GM21786 (cell line): ENCODE results near the gene COX8C.
"Not testable (repeated sequence)": the region's sequence is repeated elsewhere in the genome, so short reads cannot be mapped to it uniquely, and the experiment has no call there.

Source experiments
- ATAC-seq: cut with Tn5 transposase; IDR thresholded peaks from one replicate; pipeline ENCODE4 v1.9.1; 2021; ENCODE audit not compliant: unreplicated experiment

COX8C gene

DNA sequence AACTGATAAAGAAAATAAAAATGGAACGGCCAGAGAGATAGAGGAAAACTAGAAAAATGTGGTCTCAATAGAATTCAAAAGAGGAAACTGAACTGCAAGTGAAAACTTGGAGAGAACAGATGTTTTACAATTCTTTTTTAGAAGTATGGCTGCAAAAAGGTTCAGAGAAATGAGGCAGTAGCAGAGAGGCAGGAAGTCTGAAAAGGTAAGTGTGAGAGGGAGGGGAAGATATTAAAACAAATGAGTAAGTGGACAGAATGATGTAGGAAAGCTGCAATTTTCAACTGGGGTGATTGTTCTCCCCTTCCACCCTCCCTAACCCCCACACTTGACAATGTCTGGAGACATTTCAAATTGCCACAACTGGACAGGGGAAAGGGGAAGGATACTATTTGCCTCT, 27.0 kb upstream of the COX8C start:
- ATAC-seq: peak; percentile 62

DNA sequence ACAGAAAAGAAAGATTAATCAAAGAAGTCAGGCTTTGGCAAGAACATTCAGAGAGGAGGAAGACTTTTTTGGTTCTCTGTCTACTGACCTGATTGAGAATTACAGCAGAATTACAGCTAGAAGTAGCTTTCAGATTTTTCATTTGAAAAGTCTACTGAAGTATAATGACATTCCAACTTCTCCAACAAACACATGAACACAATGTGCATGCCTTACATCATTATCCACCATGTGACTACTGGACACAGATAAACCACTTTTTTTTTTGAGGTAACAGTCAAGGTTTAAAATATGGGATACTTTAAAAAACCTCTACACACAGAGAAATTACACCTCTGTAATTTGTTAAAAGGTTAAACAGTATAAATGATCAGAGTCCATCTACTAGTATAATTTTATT, 26.5 kb upstream of the COX8C start:
- ATAC-seq: no peak

DNA sequence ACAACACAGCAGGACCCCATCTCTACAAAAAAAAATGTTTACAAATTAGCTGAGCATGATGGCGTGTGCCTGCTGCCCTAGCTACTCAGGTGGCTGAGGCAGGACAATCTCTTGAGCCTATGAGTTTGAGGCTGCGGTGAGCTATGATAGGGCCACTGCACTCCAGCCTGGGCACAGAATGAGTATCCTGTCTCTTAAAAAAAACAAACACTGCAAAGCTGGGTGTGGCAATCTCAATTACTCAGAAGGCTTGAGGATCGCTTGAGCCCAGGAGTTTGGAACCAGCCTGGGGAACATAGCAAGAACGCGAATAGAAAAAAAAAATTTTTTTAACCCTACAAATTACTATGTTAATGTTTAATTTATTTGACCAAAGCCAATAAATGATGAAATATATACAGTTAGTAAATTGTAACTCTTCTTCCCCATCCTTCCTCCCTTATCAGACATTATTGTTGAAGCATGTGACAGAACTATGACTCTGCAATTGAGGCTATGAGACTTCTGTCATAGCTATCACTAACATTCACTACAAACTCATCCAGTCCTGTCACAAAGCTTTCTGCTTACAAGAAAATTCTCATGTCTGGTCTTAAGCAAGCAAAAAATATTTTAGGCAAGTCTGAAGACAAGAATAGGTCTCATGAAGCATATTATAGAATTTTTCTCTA, 23.9 kb upstream of the COX8C start:
- no peak for ATAC-seq

DNA sequence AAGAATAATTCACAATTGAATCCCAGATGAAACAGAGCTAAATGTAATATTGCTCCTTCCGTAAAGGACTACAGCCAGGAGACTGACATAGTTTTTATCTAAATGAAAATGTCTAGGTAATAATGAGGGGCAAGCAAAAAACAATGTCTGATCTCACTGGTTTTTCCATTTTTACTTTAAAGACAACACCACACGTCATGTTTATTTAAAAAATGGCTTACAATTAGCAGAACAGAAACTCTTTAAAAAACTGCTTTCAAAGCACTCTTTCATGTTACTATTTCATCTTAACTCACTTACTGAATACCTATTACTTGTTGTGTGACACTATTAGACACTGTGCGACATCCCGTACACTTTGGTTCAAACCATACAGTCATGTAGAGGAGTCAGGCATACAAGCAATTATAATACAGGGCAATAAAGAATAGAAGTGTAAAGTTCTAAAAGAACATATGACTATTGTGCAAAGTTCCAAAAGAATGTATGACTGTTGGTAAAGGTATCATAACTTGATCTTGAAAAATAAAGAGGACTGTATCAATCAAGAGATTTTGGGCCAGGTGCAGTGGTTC, 23.3 kb upstream of the COX8C start:
- no peak for ATAC-seq

DNA sequence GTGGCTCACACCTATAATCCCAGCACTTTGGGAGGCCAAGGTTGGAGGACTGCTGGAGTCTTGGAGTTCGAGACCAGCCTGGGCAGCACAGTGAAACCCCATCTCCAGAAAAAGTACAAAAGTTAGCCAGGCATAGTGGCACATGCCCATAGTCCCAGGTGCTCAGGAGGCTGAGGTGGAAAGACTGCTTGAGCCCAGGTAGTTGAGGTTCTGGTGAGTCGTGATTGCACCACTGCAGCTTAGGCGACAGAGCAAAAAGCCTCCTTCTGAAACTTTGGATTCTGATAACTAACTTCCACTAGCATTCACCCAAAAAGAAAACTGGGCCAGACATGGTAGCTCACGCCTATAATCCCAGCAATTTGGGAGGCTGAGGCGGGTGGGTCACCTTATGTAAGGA, 20.8 kb upstream of the COX8C start:
- ATAC-seq: no peak

DNA sequence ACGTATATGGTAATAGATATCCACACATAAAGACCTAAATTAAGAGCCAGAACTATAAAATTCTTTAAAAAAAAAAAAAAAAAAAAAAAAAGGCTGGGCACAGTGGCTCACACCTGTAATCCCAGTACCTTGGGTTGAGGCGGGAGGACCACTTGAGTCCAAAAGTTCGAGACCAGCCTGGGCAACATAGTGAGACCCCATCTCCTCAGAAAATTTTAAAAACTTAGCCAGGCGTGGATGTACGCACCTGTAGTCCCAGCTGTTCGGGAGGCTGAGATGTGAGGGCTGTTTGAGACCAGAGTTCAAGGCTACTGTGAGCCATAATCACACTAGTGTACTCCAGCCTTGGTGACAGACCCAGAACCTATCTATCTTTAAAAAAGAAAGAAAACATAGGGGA, 18.4 kb upstream of the COX8C start:
- no peak for ATAC-seq

DNA sequence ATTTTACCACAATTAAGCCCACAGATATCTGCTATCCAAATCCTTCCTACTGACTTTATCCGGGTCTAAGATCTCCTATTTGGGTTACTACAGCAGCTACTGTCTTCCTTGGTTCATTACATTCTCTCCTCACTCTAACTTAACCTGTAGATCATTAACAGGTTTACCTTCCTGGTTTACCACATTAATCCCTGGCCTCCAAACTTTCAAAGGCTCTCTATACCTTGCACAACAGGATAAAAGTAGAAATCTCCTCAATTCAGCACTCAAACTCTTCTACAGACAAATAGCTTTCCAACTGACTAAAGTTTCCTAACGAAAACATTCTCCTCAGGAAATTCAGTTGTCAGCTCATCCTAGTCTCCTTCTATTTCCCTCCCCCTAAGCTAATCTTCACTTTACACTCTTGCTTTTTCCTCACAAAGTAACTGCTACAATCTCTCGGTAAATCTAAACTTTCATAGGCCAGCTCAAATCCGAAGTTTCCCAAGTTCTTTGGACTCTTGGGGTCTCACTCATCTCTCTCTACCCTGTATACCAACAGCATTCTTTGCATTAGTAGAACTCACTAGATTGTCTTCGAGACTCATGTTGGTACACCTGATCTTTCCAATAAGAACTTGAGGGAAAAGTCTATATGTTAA, 16.9 kb upstream of the COX8C start:
- ATAC-seq: no peak

DNA sequence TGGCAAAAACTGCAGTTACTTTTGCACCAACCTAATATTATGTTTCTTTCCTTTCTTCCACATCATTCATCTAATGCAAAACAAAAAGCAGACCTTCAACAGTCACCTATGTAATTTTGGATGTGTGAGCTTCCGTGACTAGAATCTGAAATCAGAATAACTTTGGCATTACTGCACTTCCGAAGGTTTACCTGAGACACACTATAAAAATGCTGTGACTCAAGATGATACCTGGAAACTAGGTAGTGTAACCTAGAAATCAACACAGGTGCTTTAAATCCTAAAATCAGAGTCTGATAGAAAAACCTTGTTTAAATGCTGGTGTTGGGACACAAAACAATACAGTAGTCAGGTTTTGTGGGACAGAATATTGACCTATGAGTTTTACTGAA, 16.4 kb upstream of the COX8C start:
- no peak for ATAC-seq

DNA sequence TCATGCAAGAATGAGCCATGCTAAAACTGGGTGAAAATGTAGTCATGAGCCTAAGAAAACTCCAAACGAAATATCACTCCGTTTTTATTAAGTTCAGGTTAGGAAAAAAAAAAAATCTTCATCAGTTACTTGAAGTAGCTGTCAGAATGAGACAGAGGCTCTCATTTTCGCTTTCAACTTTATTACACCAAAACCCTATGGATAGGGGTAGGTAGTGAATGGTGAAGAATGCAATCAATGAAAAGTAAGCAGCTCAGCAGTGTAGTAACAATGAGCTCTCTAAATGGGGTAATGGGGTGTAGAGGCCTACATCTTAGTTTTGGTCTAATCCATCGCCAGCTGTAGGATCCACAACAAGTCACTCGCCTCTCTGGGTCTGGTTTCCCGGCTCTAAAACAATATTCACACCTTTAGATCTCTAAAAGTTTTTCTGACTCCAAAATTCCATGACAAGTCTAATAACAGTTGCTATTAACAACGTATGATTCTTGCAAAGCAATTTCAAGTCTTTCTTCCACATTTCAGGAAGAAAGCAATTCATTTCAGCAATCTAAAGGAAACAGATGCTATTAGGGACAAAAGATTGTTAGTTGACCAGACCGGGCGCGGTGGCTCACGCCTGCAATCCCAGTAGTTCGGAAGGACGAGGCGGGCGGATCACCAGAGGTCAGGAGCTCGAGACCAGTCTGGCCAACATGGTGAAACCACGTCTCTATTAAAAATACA, 15.8 kb upstream of the COX8C start:
- ATAC-seq: peak; percentile 24

DNA sequence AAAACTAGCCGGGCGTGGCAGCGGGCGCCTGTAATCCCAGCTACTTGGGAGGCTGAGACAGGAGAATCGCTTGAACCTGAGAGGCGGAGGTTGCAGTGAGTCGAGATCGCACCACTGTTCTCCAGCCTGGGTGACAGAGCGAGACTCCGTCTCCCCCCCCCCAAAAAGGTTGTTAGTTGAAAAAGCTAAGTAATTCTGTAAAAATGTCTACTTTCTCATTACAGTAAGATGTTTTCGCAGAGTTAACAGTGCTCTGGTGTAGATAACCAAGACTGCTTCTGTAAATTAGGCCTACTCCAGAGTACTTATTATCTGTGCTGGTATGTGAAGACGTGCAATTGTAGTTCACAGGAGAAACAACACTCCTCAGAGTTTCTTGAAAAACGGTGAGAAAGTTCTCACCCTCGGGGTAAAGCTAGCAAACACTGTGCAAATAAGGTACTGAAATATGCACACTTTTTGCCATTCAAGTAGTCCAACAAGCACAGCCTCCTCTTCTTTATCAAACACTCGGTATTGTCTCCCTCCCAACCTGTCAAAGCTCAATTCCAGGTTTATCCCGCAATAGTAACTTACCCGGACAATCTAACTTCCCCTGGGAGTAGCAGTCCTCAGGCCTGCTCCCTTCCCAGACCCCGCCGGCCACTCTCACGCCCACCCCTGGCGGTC, 15.1 kb upstream of the COX8C start:
- peak; percentile 0 for ATAC-seq

DNA sequence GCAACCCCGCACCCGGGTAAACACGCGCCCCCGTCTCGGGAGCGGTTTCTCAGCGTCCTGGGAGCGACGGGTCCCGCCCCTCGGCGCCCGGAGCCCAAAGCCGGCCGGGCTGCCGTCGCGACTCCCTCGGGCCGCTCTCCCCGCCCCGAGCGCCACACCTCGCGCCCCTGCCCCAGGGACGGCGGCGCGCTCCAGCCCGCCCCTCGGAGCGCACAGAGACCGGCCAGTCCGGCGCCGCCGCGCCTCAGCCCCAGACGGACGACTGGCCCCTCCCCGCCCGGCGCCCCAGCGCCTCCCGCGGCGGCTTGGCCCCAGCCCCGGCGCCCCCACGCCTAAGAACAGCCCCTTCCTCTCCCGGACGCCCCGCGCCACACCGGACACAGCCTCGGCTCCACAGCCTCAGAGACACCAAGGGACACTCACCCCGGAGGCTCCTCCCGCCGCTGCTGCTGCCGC, 14.6 kb upstream of the COX8C start:
- peak; percentile 49 for ATAC-seq

DNA sequence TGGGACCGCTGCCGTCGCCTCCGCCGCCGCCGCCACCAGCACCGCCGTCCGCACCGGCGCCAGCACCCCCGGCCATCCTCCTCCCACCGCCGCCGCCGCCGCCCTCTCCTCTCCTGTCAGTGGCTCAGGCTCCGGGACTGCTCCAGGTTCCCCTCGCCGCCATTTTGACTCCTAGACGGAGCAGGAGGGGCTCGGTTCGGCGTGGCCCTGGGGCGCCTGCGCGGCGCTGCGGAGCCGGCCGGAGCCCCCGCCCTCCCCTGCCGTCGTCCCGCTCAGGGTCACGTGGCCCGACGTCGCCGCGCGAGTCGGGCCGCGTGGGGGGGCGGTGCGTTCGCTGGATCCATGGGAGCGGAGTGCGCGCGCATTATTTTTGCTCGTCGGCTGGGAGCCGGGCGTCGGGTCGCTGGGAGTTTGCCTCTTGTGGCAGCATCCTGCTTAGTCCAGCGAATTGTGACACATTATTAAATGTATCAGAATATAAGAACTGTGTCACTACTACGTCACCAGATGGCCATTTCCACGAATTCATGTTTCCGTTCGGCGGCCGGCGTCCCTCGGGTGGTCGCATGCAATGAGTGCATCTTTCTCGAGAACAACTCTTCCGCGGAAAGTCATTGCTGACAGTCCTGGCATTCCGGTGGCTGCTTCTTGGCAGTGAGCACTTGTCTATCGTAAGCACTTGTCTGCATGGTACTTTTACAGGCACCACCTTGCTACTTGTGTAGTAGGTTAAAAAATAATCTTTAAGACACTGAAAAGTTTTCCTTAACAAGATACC, 13.9 kb upstream of the COX8C start, which contains the start of gene BTBD7:
Gene BTBD7, minus strand, starts transcription at position 184 of the 778 bp plus-strand sequence. CDS start 36,985 bp downstream, outside the sequence.
- ATAC-seq: peak; percentile 67

DNA sequence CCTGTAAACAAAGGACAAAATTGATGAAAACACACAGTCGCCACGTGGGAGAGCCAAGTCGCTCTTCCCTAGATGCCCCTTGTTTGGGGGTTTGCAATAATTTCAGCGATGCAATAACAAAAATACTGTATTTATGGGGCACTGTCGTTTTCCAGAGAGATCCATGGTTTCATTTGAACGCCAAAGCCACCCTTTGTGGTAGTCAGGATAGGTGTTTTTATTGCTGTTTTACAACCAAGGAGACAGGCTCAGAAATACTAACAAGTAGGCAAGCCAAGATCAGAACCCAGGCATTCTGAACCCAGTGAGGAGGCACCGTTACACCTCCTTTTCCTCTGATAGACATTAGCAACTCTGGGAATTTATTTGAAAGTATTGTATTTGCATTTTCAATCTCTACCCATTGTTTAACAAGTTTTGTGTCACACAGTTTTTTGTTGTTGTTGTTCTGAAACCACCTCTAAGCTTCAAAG, 13.3 kb upstream of the COX8C start:
- ATAC-seq: no peak

DNA sequence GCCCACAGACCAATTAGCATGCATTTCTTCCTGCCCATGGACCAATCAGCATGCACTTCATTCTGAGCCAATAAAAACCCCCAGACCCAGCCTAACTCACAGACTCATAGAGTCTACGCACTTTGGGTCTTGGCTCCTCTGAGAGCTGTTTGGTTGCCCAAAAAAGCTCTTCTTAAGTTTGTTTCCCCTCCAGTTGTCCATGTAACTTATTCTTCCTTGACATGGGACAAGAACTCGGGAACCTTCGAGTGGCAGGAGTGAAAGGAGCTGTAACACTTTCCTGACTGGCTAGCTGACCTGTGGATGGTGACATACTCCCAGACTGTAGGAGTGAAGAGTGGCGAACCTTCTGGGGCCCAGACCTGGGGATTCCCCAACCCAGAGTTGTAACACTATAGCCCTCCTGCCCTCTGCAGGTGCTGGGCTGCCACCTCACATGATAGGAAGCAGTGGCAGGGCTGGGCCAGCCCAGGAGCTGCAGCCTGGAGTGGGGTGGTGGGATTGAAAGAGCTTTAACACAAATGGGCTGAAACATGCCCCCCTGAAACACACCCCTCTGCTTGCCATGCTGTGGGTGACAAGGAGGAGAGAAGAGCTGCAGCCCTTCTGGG, 9.7 kb upstream of the COX8C start:
- ATAC-seq: no peak

DNA sequence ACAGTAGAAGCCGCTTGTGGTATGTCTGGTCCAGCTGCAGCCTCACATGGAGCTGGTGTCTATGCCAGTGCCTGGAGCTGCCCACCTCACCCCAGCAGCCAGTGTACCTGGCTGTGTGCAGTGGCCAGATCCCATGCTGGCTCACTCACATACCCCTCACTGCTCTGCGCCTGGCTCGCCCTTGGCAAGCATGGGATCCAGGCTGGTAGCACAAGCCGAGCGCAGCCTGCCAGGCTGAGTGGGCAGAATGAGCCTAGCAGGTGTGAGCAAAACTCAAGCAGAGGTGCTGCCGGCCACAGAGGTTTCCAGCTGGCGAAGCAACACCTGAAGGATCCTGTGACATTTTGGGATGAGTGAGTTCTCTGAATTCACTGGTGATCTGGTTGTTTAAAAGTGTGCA, 9.1 kb upstream of the COX8C start:
- no peak for ATAC-seq

DNA sequence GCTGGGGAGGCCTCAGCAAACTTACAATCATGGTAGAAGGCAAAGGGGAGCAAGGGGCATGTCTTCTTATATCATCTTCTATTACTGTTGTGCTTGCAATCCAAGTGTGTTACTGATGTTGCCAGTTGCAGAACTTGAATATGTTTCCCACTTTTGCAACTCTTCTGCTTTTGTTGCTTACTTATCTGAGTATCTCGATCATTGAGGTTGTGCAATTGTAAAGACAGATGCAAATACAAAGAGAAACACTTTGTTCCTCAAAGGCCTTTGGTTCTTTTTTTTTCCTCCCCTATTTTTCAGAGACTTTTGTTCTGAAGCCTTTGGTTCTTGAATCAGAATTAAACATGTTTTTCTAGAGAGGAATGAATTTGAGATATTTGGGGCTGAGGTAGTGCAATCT, 3.7 kb upstream of the COX8C start:
- ATAC-seq: no peak

DNA sequence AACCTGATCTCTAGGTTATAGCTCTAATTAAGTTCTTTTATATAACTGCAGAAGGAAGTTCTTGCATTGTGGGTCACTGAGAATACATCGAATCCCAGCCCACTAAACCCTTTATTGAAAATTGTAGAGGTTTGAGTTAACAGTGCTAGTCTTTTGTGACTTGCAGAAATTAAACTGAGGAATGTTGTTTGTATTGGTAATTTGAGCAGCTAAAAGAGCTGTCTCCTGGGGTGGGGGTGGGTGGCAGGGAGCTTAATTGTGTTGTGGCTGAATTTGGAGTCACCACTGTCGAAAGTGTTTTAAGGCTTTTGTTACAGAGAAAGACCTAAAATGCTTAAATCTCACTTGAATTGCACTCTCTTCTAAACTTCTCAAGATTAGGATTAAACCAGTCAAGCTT, 3.2 kb upstream of the COX8C start:
- no peak for ATAC-seq

DNA sequence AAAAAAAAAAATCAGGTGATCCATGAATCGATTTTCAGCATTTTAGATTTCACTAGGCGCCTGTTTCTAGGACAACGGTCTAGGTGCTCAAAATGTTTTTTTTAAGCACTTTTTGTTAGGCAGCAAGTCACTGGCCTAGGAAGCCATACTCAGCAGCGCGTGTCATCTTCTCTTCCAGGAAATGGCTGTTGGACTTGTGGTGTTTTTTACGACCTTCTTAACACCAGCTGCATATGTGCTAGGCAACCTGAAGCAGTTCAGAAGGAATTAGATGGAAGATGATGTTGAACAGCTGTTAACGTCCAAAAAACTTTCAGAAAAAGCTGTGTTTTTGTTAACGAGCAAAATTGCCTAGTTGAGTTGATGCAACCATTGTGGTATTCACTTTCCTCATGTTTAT, 868 bp downstream of the COX8C start:
- ATAC-seq: no peak

DNA sequence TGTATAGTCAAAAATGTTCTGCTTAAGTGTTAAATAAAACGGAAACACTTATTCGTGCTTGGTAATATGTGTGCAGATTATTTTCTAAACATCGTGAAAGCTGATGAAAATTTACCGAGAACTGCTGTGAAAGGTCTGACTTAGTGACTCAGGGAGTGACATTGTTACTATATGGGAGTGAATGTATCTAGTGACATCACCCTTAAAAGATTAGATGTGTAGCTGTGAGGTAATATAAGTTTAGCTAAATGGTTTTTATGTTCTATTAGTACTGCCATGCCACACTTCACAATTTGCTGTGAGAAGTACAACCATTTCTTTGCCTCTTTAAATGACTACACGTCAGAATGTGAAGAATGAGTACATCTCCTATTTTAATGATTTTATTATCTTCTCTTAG, 1.3 kb downstream of the COX8C start:
- no peak for ATAC-seq

DNA sequence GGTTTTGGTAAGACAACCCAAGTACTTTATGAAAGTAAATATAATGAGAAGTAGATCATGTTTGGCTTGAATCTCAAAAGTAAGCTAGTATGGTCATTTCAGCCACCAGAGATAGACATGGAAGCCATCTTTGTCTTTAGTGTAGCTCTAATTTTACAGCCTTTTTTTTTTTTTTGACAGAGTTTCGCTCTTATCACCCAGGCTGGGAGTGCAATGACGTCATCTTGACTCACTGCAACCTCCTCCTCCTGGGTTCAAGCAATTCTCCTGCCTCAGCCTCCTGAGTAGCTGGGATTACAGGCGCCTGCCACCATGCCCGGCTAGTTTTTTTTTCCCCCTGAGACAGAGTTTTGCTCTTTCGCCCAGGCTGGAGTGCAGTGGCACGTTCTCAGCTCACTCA, 7.9 kb downstream of the COX8C start:
- ATAC-seq: not testable (repeated sequence)
